ENCODE data around the gene LGSN.
"Not testable (repeated sequence)": the region's sequence is repeated elsewhere in the genome, so short reads cannot be mapped to it uniquely, and the experiment has no call there.

LGSN gene

DNA sequence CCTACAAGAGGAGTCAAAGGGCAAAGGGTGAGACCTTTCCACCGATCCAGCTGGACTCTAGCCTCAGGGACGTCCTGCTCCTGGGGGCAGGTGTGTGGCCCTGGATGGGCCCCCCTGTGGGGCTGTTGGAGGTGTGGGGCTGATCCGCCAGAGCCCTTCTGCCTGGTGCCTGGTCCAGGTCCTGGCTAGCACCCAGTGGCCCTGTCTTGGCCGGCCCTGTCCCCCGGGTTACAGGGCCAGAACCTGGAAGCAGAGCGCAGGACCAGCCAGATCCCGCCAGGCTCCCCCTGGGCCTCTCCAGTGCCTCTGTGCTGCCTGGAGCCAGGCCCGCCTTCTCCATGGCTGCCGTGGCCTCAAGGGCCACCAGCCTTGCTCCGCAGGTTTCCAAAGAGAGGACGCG, 89.3 kb downstream of the LGSN start:
- DNase-seq, result not testable (repeated sequence)

DNA sequence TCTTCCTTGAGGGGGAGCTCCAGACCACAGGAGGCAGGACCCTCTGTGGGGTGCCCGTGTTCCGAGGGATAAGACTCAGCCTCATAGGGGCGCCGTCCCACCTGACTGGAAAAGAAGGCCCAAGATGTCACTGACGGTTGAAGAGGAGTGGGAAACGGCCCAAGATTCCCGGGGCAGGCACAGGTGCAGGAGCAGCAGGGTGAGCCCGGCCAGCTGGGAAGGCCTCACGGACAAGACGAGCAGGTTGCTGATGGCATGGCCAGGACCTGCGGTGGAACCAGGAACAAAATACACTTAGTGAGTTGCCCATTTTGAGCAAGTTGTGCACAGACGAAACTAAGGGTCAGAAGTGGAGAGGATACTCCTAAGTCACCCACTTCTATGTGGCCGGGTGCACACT, 89.8 kb downstream of the LGSN start:
- DNase-seq, result not testable (repeated sequence)

DNA sequence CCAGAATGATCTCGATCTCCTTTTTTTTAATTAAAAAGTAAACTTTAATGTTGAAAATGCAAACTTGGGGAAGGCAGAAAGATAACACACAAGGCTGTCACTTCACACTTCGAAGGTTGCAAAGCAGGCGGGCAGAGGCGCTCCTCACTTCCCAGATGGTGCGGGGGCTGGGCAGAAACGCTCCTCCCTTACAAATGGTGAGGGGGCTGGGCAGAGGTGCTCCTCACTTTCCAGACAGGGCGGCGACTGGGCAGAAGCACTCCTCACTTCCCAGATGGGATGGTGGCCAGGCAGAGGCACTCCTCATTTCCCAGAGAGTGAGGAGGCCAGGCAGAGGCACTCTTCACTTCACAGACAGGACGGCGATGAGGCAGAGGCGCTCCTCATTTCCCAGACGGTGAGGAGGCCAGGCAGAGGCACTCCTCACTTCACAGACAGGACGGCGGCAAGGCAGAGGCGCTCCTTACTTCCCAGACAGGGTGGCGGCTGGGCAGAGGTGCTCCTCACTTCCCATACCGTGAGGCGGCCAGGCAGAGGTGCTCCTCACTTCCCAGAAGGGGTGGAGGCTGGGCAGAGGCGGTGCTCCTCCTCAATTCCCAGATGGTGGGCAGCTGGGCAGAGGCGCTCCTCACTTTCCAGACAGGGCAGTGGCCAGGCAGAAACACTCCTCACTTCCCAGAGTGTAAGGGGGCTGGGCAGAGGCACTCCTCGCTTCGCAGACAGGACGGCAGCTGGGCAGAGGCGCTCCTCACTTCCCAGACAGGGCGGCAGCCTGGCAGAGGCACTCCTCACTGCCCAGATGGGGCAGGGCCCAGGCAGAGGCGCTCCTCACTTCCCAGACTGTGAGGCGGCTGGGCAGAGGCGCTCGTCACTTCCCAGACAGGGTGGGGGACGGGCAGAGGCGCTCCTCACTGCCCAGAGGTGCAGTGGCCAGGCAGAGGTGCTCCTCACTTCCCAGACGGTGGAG, 91.6 kb downstream of the LGSN start:
- not testable (repeated sequence) for DNase-seq

GRCh38 chr6:63225987-63226386, 93.8 kb downstream of the LGSN start:
- not testable (repeated sequence) for DNase-seq

Measured in NCI-H2029 (cell line).